A549 (cell line): Measurements from ENCODE around the gene CLIP2.

ENCODE experiments used
- CEBPB ChIP-seq, 2 experiments: fragments of >200 bp in 1 of 2; sonication (Bioruptor Twin) in 1 of 2; formaldehyde crosslinking in 1 of 2; IDR thresholded peaks; 2 replicates each; pipeline ENCODE4 v1.6.1; 2012 to 2016
- ESRRA ChIP-seq: fragments of 150-350 bp; IDR thresholded peaks from 2 replicates; pipeline ENCODE4 v1.6.1; 2014; ENCODE audit warnings: mild to moderate bottlenecking, low read length, borderline replicate concordance
- FOSB ChIP-seq: fragments of 250-450 bp; sonication (Bioruptor Pico); IDR thresholded peaks from 2 replicates; pipeline ENCODE4 v1.5.0; 2020; ENCODE audit warnings: mild to moderate bottlenecking, moderate library complexity
- HOXB13 ChIP-seq: fragments of 250-450 bp; sonication (Bioruptor Pico); IDR thresholded peaks from 2 replicates; pipeline ENCODE4 v1.5.0; 2020; ENCODE audit warnings: low read depth, mild to moderate bottlenecking, moderate library complexity
- MAX ChIP-seq: IDR thresholded peaks from 2 replicates; pipeline ENCODE4 v1.6.1; 2012
- NPAS2 ChIP-seq: fragments of 250-450 bp; sonication (Bioruptor Pico); IDR thresholded peaks from 2 replicates; pipeline ENCODE4 v1.8.0; 2022; ENCODE audit warnings: mild to moderate bottlenecking, moderate library complexity, borderline replicate concordance
- RNF2 ChIP-seq: fragments of 200-600 bp; sonication (generic); IDR thresholded peaks from 2 replicates; pipeline ENCODE4 v1.6.1; 2016; ENCODE audit warnings: low read depth, mild to moderate bottlenecking, antibody characterized with exemption, moderate library complexity, borderline replicate concordance
- TF ChIP-seq, protein P1 (sequence below): fragments of >200 bp; sonication (Bioruptor Twin); formaldehyde crosslinking; IDR thresholded peaks from 3 replicates; pipeline ENCODE4 v1.5.1; 2016
- TF ChIP-seq, protein P2 (sequence below): fragments of 200-600 bp; sonication (generic); IDR thresholded peaks from 2 replicates; pipeline ENCODE4 v1.6.1; 2016; ENCODE audit warnings: antibody characterized with exemption, mild to moderate bottlenecking, moderate library complexity

DNA sequence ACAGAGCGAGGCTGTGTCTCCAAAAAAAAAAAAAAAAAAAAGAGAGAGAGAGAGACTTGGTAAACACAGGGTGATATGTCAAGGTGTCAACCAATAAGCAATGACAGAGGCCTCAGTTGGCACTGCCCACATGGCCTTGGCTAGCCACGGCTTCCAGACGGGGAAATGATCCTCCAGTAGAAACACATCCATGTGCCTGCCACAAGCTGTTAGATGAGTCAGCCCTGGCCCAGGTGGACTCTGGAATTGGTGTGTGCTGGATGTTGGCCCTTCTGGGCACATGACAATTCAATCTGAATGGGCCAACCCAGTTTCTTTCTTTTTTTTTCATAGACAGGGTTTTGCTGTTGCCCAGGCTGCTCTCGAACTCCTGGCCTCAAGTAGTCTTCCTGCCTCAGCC is 48.7 kb upstream of the CLIP2 start:
- no peak for TF ChIP-seq CEBPB (IDR thresholded peaks at IDR 0.05)
- TF ChIP-seq, protein P1, sequence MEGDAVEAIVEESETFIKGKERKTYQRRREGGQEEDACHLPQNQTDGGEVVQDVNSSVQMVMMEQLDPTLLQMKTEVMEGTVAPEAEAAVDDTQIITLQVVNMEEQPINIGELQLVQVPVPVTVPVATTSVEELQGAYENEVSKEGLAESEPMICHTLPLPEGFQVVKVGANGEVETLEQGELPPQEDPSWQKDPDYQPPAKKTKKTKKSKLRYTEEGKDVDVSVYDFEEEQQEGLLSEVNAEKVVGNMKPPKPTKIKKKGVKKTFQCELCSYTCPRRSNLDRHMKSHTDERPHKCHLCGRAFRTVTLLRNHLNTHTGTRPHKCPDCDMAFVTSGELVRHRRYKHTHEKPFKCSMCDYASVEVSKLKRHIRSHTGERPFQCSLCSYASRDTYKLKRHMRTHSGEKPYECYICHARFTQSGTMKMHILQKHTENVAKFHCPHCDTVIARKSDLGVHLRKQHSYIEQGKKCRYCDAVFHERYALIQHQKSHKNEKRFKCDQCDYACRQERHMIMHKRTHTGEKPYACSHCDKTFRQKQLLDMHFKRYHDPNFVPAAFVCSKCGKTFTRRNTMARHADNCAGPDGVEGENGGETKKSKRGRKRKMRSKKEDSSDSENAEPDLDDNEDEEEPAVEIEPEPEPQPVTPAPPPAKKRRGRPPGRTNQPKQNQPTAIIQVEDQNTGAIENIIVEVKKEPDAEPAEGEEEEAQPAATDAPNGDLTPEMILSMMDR = no peak
- TF ChIP-seq NPAS2 (CRISPR knock-in tag) = no peak
- no peak for TF ChIP-seq MAX
- no peak for TF ChIP-seq RNF2
- no peak for TF ChIP-seq FOSB (CRISPR knock-in tag)
- TF ChIP-seq ESRRA = no peak
- no peak for TF ChIP-seq HOXB13 (CRISPR knock-in tag)
- TF ChIP-seq, protein P2, sequence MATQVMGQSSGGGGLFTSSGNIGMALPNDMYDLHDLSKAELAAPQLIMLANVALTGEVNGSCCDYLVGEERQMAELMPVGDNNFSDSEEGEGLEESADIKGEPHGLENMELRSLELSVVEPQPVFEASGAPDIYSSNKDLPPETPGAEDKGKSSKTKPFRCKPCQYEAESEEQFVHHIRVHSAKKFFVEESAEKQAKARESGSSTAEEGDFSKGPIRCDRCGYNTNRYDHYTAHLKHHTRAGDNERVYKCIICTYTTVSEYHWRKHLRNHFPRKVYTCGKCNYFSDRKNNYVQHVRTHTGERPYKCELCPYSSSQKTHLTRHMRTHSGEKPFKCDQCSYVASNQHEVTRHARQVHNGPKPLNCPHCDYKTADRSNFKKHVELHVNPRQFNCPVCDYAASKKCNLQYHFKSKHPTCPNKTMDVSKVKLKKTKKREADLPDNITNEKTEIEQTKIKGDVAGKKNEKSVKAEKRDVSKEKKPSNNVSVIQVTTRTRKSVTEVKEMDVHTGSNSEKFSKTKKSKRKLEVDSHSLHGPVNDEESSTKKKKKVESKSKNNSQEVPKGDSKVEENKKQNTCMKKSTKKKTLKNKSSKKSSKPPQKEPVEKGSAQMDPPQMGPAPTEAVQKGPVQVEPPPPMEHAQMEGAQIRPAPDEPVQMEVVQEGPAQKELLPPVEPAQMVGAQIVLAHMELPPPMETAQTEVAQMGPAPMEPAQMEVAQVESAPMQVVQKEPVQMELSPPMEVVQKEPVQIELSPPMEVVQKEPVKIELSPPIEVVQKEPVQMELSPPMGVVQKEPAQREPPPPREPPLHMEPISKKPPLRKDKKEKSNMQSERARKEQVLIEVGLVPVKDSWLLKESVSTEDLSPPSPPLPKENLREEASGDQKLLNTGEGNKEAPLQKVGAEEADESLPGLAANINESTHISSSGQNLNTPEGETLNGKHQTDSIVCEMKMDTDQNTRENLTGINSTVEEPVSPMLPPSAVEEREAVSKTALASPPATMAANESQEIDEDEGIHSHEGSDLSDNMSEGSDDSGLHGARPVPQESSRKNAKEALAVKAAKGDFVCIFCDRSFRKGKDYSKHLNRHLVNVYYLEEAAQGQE = no peak
